Upper lobe of left lung (tissue), 6 donors: ENCODE results near the gene INPP5K. TPM values are rescaled to one million over a fixed set of nuclear protein-coding genes. Genes with fewer than 3 reads are reported as not detected.

Experiments used
- ATAC-seq, 2 donors: fragments of 200-7000 bp; cut with Tn5 transposase; one replicate each; pipeline ENCODE4 v1.9.1; 2022; ENCODE audit warnings: mild to moderate bottlenecking in 2 of 2, moderate library complexity in 2 of 2; ENCODE audit not compliant: low FRiP score in 2 of 2
- DNase-seq, 2 donors: peaks; one replicate each; pipeline ENCODE4 v3.0.0-alpha.2; 2019 to 2020
- H3K27ac ChIP-seq, 4 donors: fragments of 200-600 bp; sonication (generic); one replicate each; pipeline ENCODE4 v1.5.1; 2016 to 2019
- H3K27me3 ChIP-seq, 4 donors: fragments of 200-600 bp; sonication (generic); one replicate each; pipeline ENCODE4 v1.5.1; 2017 to 2019
- H3K36me3 ChIP-seq, 4 donors: fragments of 200-600 bp; sonication (generic); one replicate each; pipeline ENCODE4 v1.5.1; 2016 to 2019
- H3K4me1 ChIP-seq, 4 donors: fragments of 200-600 bp; sonication (generic); one replicate each; pipeline ENCODE4 v1.5.1; 2018 to 2019
- H3K4me3 ChIP-seq, 4 donors: fragments of 200-600 bp; sonication (generic); one replicate each; pipeline ENCODE4 v1.5.1; 2017 to 2019; ENCODE audit warnings: mild to moderate bottlenecking in 2 of 4, moderate library complexity in 1 of 4
- H3K9me3 ChIP-seq, 4 donors: fragments of 200-600 bp; sonication (generic); one replicate each; pipeline ENCODE4 v1.5.1; 2018 to 2019
- EP300 ChIP-seq, 4 donors: sonication (generic); formaldehyde crosslinking; IDR thresholded peaks; one replicate each; pipeline ENCODE4 v1.5.1; 2017; ENCODE audit warnings: antibody characterized with exemption in 4 of 4, control low read depth in 2 of 4
- POLR2A ChIP-seq, 4 donors: fragments of 450-650 bp; IDR thresholded peaks; one replicate each; pipeline ENCODE4 v1.5.1; 2016 to 2017; ENCODE audit warnings: antibody characterized with exemption in 4 of 4, mild to moderate bottlenecking in 2 of 4
- POLR2AphosphoS5 ChIP-seq, 2 donors: sonication (generic); formaldehyde crosslinking; IDR thresholded peaks; one replicate each; pipeline ENCODE4 v1.5.1; 2017; ENCODE audit warnings: antibody characterized with exemption in 2 of 2
- WGBS, 2 donors: methylation state at CpG; one replicate each; pipeline ENCODE4 v1.1.5; 2017 to 2018; 5-methylcytosine and 5-hydroxymethylcytosine counted together
- total RNA-seq, 6 donors: library from RNA; depleted of rRNA in 4 of 6; stranded (reverse); fragments of >200 nt in 4 of 6; gene quantifications; one replicate each; pipeline versions ENCODE4 v1.1.0 to v1.2.1, GENCODE V29; 2016 to 2021
- TF ChIP-seq, protein P1 (sequence below), 6 experiments: fragments of 450-650 bp in 4 of 6; fragments of 200-600 bp in 2 of 6; sonication (generic) in 2 of 6; IDR thresholded peaks; one replicate each; pipeline ENCODE4 v1.5.1; 2016 to 2019; ENCODE audit warnings: antibody characterized with exemption in 6 of 6
- donor health status: DM: no; HTN: no; CAD: no; lungs with moderate emphysema.
- donor health status: DM: no; HTN: yes; CAD: no; lungs with severe emphysema.

The INPP5K gene
- total RNA-seq, 6 donors from 2014 or later = 60.9 to 155 (median 84.6) TPM

DNA sequence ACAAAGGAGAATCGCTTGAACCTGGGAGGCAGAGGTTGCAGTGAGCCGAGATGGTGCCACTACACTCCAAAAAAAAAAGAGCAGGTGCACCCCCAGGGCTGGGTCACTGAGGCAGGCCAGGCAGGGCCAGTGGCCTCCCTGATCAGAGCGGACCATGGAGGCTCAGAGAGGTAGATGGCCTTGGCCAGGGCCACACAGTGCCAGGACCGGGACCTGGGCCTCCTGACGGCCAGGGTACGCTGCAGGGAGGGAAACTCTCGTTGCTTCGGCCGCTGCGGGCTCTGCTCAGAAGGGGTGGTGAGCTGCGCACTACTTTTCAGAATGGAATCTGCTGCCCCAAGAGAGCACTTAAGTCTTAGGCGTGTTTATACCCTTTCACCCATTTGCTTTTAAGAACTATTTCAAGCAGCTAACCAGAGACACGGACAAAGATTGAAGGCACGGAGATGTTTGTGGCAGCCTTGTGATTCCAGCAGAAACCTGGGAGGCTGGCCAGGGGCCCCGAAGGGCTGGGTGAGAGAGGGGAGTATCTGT is 41.0 kb downstream of the INPP5K start:
- no peaks in the 10 kb centered on the region for H3K9me3 ChIP-seq
- DNase-seq = peak in 1 of 2 donors; percentile 68
- peaks cover 2 to 13% (median 9%) of the 10 kb centered on the region in 4 donors for H3K4me1 ChIP-seq
- H3K27ac ChIP-seq = peak overlapping the region; percentile 8 to 70 (median 22)
- H3K4me3 ChIP-seq = no peak overlapping the region
- 71 to 78% methylated on average over 12 to 14 of the region's 15 CpGs for WGBS, 2 donors
- ATAC-seq = no peak
- peaks cover 23 to 98% (median 76%) of the 10 kb centered on the region in 4 donors for H3K36me3 ChIP-seq
- TF ChIP-seq, protein P1, sequence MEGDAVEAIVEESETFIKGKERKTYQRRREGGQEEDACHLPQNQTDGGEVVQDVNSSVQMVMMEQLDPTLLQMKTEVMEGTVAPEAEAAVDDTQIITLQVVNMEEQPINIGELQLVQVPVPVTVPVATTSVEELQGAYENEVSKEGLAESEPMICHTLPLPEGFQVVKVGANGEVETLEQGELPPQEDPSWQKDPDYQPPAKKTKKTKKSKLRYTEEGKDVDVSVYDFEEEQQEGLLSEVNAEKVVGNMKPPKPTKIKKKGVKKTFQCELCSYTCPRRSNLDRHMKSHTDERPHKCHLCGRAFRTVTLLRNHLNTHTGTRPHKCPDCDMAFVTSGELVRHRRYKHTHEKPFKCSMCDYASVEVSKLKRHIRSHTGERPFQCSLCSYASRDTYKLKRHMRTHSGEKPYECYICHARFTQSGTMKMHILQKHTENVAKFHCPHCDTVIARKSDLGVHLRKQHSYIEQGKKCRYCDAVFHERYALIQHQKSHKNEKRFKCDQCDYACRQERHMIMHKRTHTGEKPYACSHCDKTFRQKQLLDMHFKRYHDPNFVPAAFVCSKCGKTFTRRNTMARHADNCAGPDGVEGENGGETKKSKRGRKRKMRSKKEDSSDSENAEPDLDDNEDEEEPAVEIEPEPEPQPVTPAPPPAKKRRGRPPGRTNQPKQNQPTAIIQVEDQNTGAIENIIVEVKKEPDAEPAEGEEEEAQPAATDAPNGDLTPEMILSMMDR (IDR thresholded peaks at IDR 0.05) = no peak
- no peak for TF ChIP-seq EP300 (IDR thresholded peaks at IDR 0.05)
- TF ChIP-seq POLR2A (IDR thresholded peaks at IDR 0.05) = no peak
- TF ChIP-seq POLR2AphosphoS5 (IDR thresholded peaks at IDR 0.05) = no peak
- no peaks in the 10 kb centered on the region for H3K27me3 ChIP-seq

DNA sequence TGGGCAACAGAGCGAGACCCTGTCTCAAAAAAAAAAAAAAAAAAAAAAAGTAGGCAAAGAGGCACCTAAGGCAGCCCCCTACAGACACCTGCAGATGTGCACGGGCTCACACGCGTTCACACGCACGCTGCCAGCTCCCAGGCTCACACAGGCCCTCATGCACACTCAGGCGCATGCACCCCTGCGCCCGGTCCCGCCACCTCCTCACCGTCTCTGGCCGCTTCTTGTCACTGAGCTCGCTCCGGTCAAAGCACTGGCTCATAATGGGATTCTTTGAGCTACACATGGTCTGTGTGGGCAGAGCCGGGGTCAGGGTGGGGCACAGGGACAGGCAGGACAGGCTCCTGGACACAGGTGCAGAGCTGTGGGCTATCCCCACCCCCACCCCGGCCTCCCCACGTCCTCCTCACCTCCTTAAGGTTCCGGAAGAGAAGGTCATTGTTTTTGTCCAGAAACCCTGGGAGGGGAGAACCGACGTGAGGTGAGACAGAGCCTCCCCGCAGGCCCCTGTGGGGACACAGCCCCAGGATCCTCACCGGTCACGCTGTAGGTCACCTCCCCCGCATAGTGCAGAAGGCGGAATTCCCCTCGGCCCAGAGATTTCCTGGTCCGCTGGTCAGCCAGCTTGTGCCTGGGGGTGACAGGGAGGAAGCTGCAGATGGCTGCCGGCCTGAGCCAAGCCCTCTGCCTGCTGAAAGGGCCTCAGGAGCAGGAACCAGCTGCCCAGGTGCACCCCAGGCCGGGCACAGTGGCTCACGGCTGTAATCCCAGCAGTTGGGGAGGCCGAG is 41.8 kb downstream of the INPP5K start:
- Histone ChIP-seq H3K27ac (peak overlapping the region in 3 of 4 donors; percentile 16 to 70 (median 27)), H3K4me3 (no peak overlapping the region), H3K9me3 (no peaks in the 10 kb centered on the region), H3K4me1 (peaks cover 2 to 13% (median 9%) of the 10 kb centered on the region in 4 donors), H3K27me3 (no peaks in the 10 kb centered on the region), H3K36me3 (peaks cover 24 to 98% (median 78%) of the 10 kb centered on the region in 4 donors)
- DNase-seq (peak in 1 of 2 donors; percentile 79), ATAC-seq (no peak)
- TF ChIP-seq, protein P1 (IDR thresholded peaks at IDR 0.05) = no peak
- TF ChIP-seq EP300 (IDR thresholded peaks at IDR 0.05) (no peak), POLR2AphosphoS5 (IDR thresholded peaks at IDR 0.05) (no peak)
- 77 to 87% methylated on average over 30 to 31 of the region's 31 CpGs for WGBS, 2 donors

DNA sequence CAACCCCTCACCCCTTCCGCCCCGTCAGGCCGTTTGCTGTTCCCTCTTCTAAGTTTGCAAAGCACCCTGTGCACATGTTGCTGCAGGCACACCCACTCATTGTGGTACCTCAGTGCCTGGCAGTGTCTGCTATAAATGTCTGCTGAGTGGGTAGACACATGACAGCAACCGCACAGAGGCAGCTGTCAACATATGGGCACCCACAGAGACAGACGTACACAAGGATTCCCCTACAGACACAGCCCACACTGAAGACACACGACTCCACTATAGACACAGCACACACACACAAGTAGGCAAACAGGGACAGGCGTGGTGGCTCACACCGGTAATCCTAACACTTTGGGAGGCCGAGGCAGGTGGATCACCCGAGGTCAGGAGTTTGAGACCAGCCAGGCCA is 42.6 kb downstream of the INPP5K start:
- 75 to 88% methylated on average over 9 to 10 of the region's 10 CpGs for WGBS, 2 donors
- H3K27ac ChIP-seq = peak overlapping the region in 2 of 4 donors; percentile 24 to 48
- no peak overlapping the region for H3K4me3 ChIP-seq
- H3K36me3 ChIP-seq = peaks cover 18 to 98% (median 78%) of the 10 kb centered on the region in 4 donors
- ATAC-seq (no peak), DNase-seq (no peak)
- no peaks in the 10 kb centered on the region for H3K9me3 ChIP-seq
- TF ChIP-seq, protein P1 (IDR thresholded peaks at IDR 0.05) = no peak
- TF ChIP-seq POLR2AphosphoS5 (IDR thresholded peaks at IDR 0.05) (no peak), POLR2A (IDR thresholded peaks at IDR 0.05) (no peak), EP300 (IDR thresholded peaks at IDR 0.05) (no peak)
- H3K4me1 ChIP-seq = peaks cover 2 to 14% (median 9%) of the 10 kb centered on the region in 4 donors
- no peaks in the 10 kb centered on the region for H3K27me3 ChIP-seq

DNA sequence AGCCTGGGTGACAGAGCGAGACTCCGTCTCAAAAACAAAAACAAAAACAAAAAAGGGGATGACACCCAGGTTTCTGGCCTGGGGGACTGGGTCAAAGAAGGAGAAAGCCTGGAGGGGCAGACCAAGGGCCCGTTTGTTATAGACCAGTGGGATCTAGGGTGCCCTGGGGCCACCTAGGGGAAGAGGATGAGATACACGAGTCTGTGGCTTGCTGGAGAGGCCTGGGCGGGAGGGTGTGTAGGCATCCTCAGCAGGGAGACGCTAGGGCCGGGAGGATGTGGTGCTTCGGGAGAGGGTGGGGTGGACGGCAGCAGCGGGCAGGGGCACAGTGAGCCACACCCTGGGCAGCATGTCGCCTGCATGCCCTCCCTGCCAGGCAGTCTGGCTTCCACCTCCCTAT is 43.2 kb downstream of the INPP5K start:
- Histone ChIP-seq H3K4me1 (peaks cover 8 to 21% (median 14%) of the 10 kb centered on the region in 4 donors), H3K27me3 (no peaks in the 10 kb centered on the region), H3K9me3 (no peaks in the 10 kb centered on the region), H3K27ac (peak overlapping the region in 2 of 4 donors; percentile 24 to 48), H3K4me3 (no peak overlapping the region), H3K36me3 (peaks cover 14 to 98% (median 78%) of the 10 kb centered on the region in 4 donors)
- DNase-seq = peak in 1 of 2 donors; percentile 46
- TF ChIP-seq, protein P1 (IDR thresholded peaks at IDR 0.05) = peak in 1 of 6 experiments; percentile 14
- TF ChIP-seq POLR2A (IDR thresholded peaks at IDR 0.05) = no peak
- TF ChIP-seq EP300 (IDR thresholded peaks at IDR 0.05) = no peak
- no peak for TF ChIP-seq POLR2AphosphoS5 (IDR thresholded peaks at IDR 0.05)
- no peak for ATAC-seq
- 58 to 62% methylated on average over 11 of the region's 11 CpGs for WGBS, 2 donors
